ENCODE measurements around the gene KLHL14.

Gene KLHL14

DNA sequence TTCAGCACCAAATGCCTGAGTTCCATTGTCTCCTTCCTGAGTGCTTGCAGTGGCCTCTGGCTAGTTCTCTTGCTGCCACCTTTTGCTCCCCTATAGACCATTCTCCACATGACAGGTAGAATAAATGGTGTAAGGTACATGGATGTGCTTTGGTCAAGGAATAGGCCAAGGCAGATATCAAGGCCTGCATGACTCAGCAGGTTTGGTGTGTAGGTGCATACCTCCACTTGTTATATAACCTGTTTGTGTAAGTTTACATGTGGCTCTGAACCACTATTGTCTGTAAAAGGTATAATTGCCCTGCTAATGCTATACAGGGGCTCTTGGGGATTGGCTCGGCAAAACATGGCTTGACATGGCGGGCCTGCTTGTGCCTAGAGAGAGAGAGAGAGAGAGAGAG lies 143.5 kb downstream of the KLHL14 start:
- DNase-seq: no peak

DNA sequence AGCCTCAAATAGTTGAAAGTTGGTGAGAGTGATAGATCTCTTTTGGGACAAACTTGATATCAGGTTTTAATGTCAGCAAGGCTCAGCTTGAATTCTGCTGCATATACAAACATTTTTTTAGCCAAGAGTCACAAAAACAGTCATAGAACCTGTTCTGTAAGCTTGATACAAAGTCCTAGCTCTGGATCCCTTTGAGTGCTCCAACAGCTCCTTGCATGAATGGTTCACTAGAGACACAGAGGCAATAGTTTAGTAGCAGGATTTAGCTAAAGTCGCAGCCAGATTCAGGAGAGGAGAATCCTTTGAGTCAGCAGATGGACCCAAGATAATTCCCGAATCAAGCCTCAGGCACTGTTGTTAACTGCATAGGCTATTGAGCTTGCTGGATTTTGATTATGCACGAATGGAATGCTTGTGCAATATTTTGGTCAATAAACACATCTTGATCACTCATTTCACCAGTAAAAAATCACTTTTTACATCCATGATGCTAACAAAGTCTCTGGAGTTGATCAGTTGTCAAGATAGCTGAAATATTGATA lies 148.6 kb downstream of the KLHL14 start:
- no peak for DNase-seq

DNA sequence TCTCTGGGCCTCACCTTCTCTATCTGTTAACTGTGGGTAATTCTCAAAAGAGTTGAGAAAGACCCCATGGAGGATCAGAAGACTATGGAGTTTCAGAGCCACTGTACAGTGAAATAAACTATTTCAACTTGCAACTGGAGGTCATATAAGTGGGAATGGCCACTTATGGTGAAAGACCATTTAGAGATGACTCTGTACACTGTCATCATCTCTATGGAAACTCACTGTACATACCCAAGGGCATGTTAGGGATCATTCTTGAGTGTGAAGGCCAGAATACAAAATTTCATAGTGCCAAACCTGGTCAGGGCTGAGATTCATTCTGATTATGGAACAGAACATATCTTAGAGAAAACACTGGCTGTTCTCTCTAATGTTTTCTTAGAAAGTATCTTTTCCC lies 149.3 kb downstream of the KLHL14 start:
- no peak for DNase-seq
